HCT116 (cell line): ENCODE results near the gene SCN3A.

Source experiments
- EZH2 ChIP-seq: fragments of 200-600 bp; sonication (generic); IDR thresholded peaks from 2 replicates; pipeline ENCODE4 v1.6.1; 2017; ENCODE audit warnings: antibody characterized with exemption, mixed run types
- EZH2phosphoT487 ChIP-seq: fragments of 200-600 bp; IDR thresholded peaks from 2 replicates; pipeline ENCODE4 v1.6.1; 2018; ENCODE audit warnings: antibody characterized with exemption, borderline replicate concordance
- SIN3A ChIP-seq: IDR thresholded peaks from 2 replicates; pipeline ENCODE4 v1.6.1; 2012; ENCODE audit warnings: low read depth
- TF ChIP-seq, protein P1 (sequence below), 3 experiments: fragments of 200-600 bp in 1 of 3; sonication (generic) in 1 of 3; IDR thresholded peaks in 2 of 3; conservative IDR thresholded peaks in 1 of 3; 2 replicates each; pipeline ENCODE4 v1.5.1; 2012 to 2017; ENCODE audit warnings: low read depth in 2 of 3, low read length in 2 of 3, antibody characterized with exemption in 1 of 3, borderline replicate concordance in 1 of 3, control low read depth in 1 of 3, mild to moderate bottlenecking in 1 of 3, mixed read lengths in 1 of 3, mixed run types in 1 of 3, moderate library complexity in 1 of 3; ENCODE audit not compliant: insufficient read depth in 1 of 3
- TF ChIP-seq, protein P2 (sequence below): IDR thresholded peaks from 2 replicates; pipeline ENCODE4 v1.6.1; 2012

DNA sequence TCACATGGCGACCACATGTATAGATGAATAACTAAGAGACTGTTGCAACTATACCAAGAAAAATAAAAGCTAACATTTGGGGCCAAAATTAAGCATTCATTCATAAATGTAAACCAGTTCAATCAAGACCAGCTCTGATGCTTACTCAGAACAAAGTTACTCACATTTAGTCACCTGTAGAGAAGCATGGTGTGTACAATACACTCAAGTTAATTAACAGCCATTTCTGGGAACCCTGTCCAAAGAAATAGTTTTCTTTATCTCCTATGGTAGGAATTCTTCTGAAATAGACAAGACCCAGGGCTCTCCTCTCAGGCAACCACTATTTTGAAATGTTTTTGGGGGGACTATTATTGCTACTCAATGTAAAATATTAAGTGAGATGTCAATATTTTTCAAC lies 1.6 kb downstream of the SCN3A start:
- TF ChIP-seq, protein P1, sequence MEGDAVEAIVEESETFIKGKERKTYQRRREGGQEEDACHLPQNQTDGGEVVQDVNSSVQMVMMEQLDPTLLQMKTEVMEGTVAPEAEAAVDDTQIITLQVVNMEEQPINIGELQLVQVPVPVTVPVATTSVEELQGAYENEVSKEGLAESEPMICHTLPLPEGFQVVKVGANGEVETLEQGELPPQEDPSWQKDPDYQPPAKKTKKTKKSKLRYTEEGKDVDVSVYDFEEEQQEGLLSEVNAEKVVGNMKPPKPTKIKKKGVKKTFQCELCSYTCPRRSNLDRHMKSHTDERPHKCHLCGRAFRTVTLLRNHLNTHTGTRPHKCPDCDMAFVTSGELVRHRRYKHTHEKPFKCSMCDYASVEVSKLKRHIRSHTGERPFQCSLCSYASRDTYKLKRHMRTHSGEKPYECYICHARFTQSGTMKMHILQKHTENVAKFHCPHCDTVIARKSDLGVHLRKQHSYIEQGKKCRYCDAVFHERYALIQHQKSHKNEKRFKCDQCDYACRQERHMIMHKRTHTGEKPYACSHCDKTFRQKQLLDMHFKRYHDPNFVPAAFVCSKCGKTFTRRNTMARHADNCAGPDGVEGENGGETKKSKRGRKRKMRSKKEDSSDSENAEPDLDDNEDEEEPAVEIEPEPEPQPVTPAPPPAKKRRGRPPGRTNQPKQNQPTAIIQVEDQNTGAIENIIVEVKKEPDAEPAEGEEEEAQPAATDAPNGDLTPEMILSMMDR (IDR thresholded peaks at IDR 0.05 in 2 of 3, conservative IDR thresholded peaks at IDR 0.05 in 1 of 3; ENCODE audit: borderline replicate concordance in 1 of 3, insufficient read depth in 1 of 3, low read depth in 2 of 3, low read length in 2 of 3), result no peak
- TF ChIP-seq SIN3A, result no peak
- TF ChIP-seq, protein P2, sequence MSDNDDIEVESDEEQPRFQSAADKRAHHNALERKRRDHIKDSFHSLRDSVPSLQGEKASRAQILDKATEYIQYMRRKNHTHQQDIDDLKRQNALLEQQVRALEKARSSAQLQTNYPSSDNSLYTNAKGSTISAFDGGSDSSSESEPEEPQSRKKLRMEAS, result no peak
- no peak for TF ChIP-seq EZH2
- TF ChIP-seq EZH2phosphoT487, result no peak
